H9 (cell line): ENCODE results near the gene DNAH12. TPM values are rescaled to one million over a fixed set of nuclear protein-coding genes. Genes with fewer than 3 reads are reported as not detected.

Experiments used
- DNase-seq: peaks from one replicate; pipeline ENCODE4 v3.0.0-alpha.2; 2017
- H2AFZ ChIP-seq: one replicate; pipeline ENCODE4 v1.6.1; 2013; ENCODE audit warnings: mild to moderate bottlenecking, low read length, control low read depth, moderate library complexity
- H2AK5ac ChIP-seq: 2 replicates; pipeline ENCODE4 v1.6.1; 2013; ENCODE audit warnings: low read length, control low read depth, mixed read lengths; ENCODE audit not compliant: insufficient read length
- H2BK120ac ChIP-seq: one replicate; pipeline ENCODE4 v1.6.1; 2013; ENCODE audit warnings: low read depth, mild to moderate bottlenecking, low read length, control low read depth, inconsistent platforms; ENCODE audit not compliant: poor library complexity, severe bottlenecking
- H2BK12ac ChIP-seq: 2 replicates; pipeline ENCODE4 v1.6.1; 2013; ENCODE audit warnings: low read length, control low read depth, mixed read lengths, low read depth; ENCODE audit not compliant: insufficient read length
- H2BK15ac ChIP-seq: 2 replicates; pipeline ENCODE4 v1.6.1; 2013; ENCODE audit warnings: low read depth, low read length, control low read depth
- H2BK20ac ChIP-seq: one replicate; pipeline ENCODE4 v1.6.1; 2013; ENCODE audit warnings: low read depth, mild to moderate bottlenecking, low read length, control low read depth, inconsistent platforms; ENCODE audit not compliant: poor library complexity, severe bottlenecking
- H2BK5ac ChIP-seq: 2 replicates; pipeline ENCODE4 v1.6.1; 2013; ENCODE audit warnings: low read length, control low read depth, mixed read lengths; ENCODE audit not compliant: insufficient read length
- H3K14ac ChIP-seq: 2 replicates; pipeline ENCODE4 v1.6.1; 2013; ENCODE audit warnings: low read length, control low read depth; ENCODE audit not compliant: insufficient read depth
- H3K18ac ChIP-seq: 2 replicates; pipeline ENCODE4 v1.6.1; 2013; ENCODE audit warnings: low read depth, mild to moderate bottlenecking, mixed read lengths, low read length, control low read depth; ENCODE audit not compliant: insufficient read length
- H3K23ac ChIP-seq: 2 replicates; pipeline ENCODE4 v1.6.1; 2013; ENCODE audit warnings: low read length, control low read depth, mixed read lengths, low read depth; ENCODE audit not compliant: insufficient read length
- H3K23me2 ChIP-seq: 2 replicates; pipeline ENCODE4 v1.6.1; 2013; ENCODE audit warnings: low read depth, mild to moderate bottlenecking, mixed read lengths, low read length, control low read depth; ENCODE audit not compliant: insufficient read length, poor library complexity, severe bottlenecking
- H3K27ac ChIP-seq: 2 replicates; pipeline ENCODE4 v1.5.1; 2013; ENCODE audit warnings: low read length, control low read depth, mixed read lengths, low read depth; ENCODE audit not compliant: insufficient read length
- H3K27me3 ChIP-seq: 2 replicates; pipeline ENCODE4 v1.6.1; 2013; ENCODE audit warnings: low read length, control low read depth, inconsistent platforms; ENCODE audit not compliant: insufficient read depth
- H3K4ac ChIP-seq: 2 replicates; pipeline ENCODE4 v1.6.1; 2013; ENCODE audit warnings: low read depth, mild to moderate bottlenecking, control low read depth, inconsistent platforms, low read length, moderate library complexity
- H3K4me1 ChIP-seq: 2 replicates; pipeline ENCODE4 v1.6.1; 2013; ENCODE audit warnings: low read length, control low read depth, inconsistent platforms; ENCODE audit not compliant: insufficient read depth
- H3K4me2 ChIP-seq: 2 replicates; pipeline ENCODE4 v1.6.1; 2013; ENCODE audit warnings: low read length, control low read depth, mixed read lengths; ENCODE audit not compliant: insufficient read length, insufficient read depth
- H3K56ac ChIP-seq: 2 replicates; pipeline ENCODE4 v1.6.1; 2013; ENCODE audit warnings: low read depth, mild to moderate bottlenecking, mixed read lengths, low read length, control low read depth; ENCODE audit not compliant: insufficient read length
- H3K79me1 ChIP-seq: 2 replicates; pipeline ENCODE4 v1.6.1; 2013; ENCODE audit warnings: low read depth, mild to moderate bottlenecking, moderate library complexity, low read length, control low read depth, inconsistent platforms; ENCODE audit not compliant: insufficient read depth, poor library complexity, severe bottlenecking
- H3K79me2 ChIP-seq: 2 replicates; pipeline ENCODE4 v1.6.1; 2013; ENCODE audit warnings: low read length, control low read depth, inconsistent platforms; ENCODE audit not compliant: insufficient read depth
- H3K9ac ChIP-seq: 2 replicates; pipeline ENCODE4 v1.6.1; 2013; ENCODE audit warnings: low read length, control low read depth, mixed read lengths; ENCODE audit not compliant: insufficient read length; ENCODE audit errors: extremely low read depth
- H3K9me3 ChIP-seq: one replicate; pipeline ENCODE4 v1.6.1; 2013; ENCODE audit warnings: low read depth, low read length, inconsistent platforms; ENCODE audit not compliant: control insufficient read depth
- H3T11ph ChIP-seq: one replicate; pipeline ENCODE4 v1.6.1; 2013; ENCODE audit warnings: mild to moderate bottlenecking, low read length, control low read depth, inconsistent platforms
- H4K20me1 ChIP-seq: one replicate; pipeline ENCODE4 v1.6.1; 2013; ENCODE audit not compliant: control insufficient read depth, insufficient read length, insufficient read depth
- H4K5ac ChIP-seq: 2 replicates; pipeline ENCODE4 v1.6.1; 2013; ENCODE audit warnings: low read depth, mild to moderate bottlenecking, mixed read lengths, low read length, control low read depth; ENCODE audit not compliant: insufficient read length
- H4K8ac ChIP-seq: replicated peaks from 2 replicates; pipeline ENCODE4 v1.6.1; 2013; ENCODE audit warnings: low read length, control low read depth, mixed read lengths, low read depth; ENCODE audit not compliant: insufficient read length
- H4K91ac ChIP-seq: 2 replicates; pipeline ENCODE4 v1.6.1; 2013; ENCODE audit warnings: low read depth, mild to moderate bottlenecking, moderate library complexity, mixed read lengths, low read length, control low read depth; ENCODE audit not compliant: insufficient read length
- H3K27ac Mint-ChIP-seq, 3 experiments: 2 replicates in 2 of 3; 3 replicates in 1 of 3; pipeline ENCODE4 v1.8.0; 2020 to 2021; ENCODE audit warnings: mixed read lengths in 3 of 3, mild to moderate bottlenecking in 1 of 3, moderate library complexity in 1 of 3
- H3K27me3 Mint-ChIP-seq: 2 replicates; pipeline ENCODE4 v1.8.0; 2021; ENCODE audit warnings: low read depth, mild to moderate bottlenecking, moderate library complexity, mixed read lengths
- H3K36me3 Mint-ChIP-seq, 3 experiments: 2 replicates in 2 of 3; 3 replicates in 1 of 3; pipeline ENCODE4 v1.8.0; 2020 to 2021; ENCODE audit warnings: low read depth in 3 of 3, mixed read lengths in 3 of 3; ENCODE audit not compliant: insufficient read depth in 1 of 3
- H3K4me1 Mint-ChIP-seq, 2 experiments: 2 replicates each; pipeline ENCODE4 v1.8.0; 2020; ENCODE audit warnings: mixed read lengths in 2 of 2
- H3K4me3 Mint-ChIP-seq, 2 experiments: 2 replicates in 1 of 2; 3 replicates in 1 of 2; pipeline ENCODE4 v1.8.0; 2020 to 2021; ENCODE audit warnings: mild to moderate bottlenecking in 2 of 2, mixed read lengths in 2 of 2, moderate library complexity in 1 of 2
- H3K9me3 Mint-ChIP-seq, 2 experiments: 2 replicates in 1 of 2; 3 replicates in 1 of 2; pipeline ENCODE4 v1.8.0; 2020; ENCODE audit warnings: mild to moderate bottlenecking in 2 of 2, mixed read lengths in 2 of 2, moderate library complexity in 1 of 2
- CTCF ChIP-seq: fragments of 200-600 bp; sonication (generic); conservative IDR thresholded peaks from 3 replicates; pipeline ENCODE4 v1.8.0; 2021; ENCODE audit warnings: antibody characterized with exemption, mild to moderate bottlenecking
- WGBS: extraction: QIAGEN DNeasy Blood & Tissue Kit; methylation state at CpG from one replicate; pipeline ENCODE4 v1.1.7; 2013; ENCODE audit warnings: missing lambda C conversion rate, low lambda C conversion rate, mixed read lengths; ENCODE audit not compliant: insufficient read length; ENCODE audit errors: extremely low coverage; 5-methylcytosine and 5-hydroxymethylcytosine counted together
- total RNA-seq: library from RNA; stranded (reverse); gene quantifications from 2 replicates; pipeline ENCODE4 v1.2.1, GENCODE V29; 2021

Gene DNAH12
- total RNA-seq, 1 experiment from 2014 or later: not detected

GRCh38 chr3:57583544-57583943 lies 39.4 kb upstream of the DNAH12 start:
- H3K4ac ChIP-seq: no peak overlapping the region
- no peak overlapping the region for H2AK5ac ChIP-seq
- no peak overlapping the region for H4K91ac ChIP-seq
- Mint-ChIP-seq H3K27me3 (no peaks in the 10 kb centered on the region), H3K4me1 (peaks cover 0 to 7% of the 10 kb centered on the region in 2 experiments; a peak in 1 of 4 replicates), H3K27ac (peak overlapping the region in 1 of 3 experiments; percentile 74; a peak in 1 of 7 replicates), H3K4me3 (no peak overlapping the region), H3K36me3 (peaks cover 9 to 35% (median 26%) of the 10 kb centered on the region in 3 experiments; a peak in 6 of 7 replicates), H3K9me3 (no peaks in the 10 kb centered on the region)
- TF ChIP-seq CTCF: no peak
- H4K5ac ChIP-seq: no peak overlapping the region
- no peaks in the 10 kb centered on the region for H3K23me2 ChIP-seq
- peaks cover 5% of the 10 kb centered on the region for H3K79me1 ChIP-seq
- H2BK12ac ChIP-seq: no peak overlapping the region
- no peak overlapping the region for H2AFZ ChIP-seq
- H3K27ac ChIP-seq: no peak overlapping the region
- H3K79me2 ChIP-seq: peaks cover 9% of the 10 kb centered on the region; the same call in 1 of the 2 replicates
- no peak for DNase-seq
- no peak overlapping the region for H3K18ac ChIP-seq
- no peak overlapping the region for H4K8ac ChIP-seq
- H2BK20ac ChIP-seq: no peak overlapping the region
- H2BK15ac ChIP-seq: no peak overlapping the region
- no peak overlapping the region for H3K14ac ChIP-seq
- H3K27me3 ChIP-seq: no peaks in the 10 kb centered on the region
- no peaks in the 10 kb centered on the region for H4K20me1 ChIP-seq
- no peaks in the 10 kb centered on the region for H3K9me3 ChIP-seq
- no peak overlapping the region for H3T11ph ChIP-seq
- H3K4me1 ChIP-seq: no peaks in the 10 kb centered on the region
- H3K56ac ChIP-seq: no peak overlapping the region
- H2BK120ac ChIP-seq: no peak overlapping the region
- no peak overlapping the region for H3K23ac ChIP-seq
- H3K4me2 ChIP-seq: no peak overlapping the region
- H2BK5ac ChIP-seq: no peak overlapping the region
- H3K9ac ChIP-seq: no peak overlapping the region
- no CpG with 5 or more reads among the region's 2 CpGs for WGBS
